Umbilical cord (tissue), 2 donors: ENCODE data around the gene DIS3L2. TPM values are rescaled to one million over a fixed set of nuclear protein-coding genes. Genes with fewer than 3 reads are reported as not detected.

Experiments used
- DNase-seq: peaks from one replicate; pipeline ENCODE4 v3.0.0-alpha.2; 2015; ENCODE audit warnings: low spot score
- total RNA-seq: library from RNA; depleted of rRNA; stranded (reverse); fragments of >200 nt; gene quantifications from one replicate; pipeline ENCODE4 v1.2.3, GENCODE V29; 2014; ENCODE audit warnings: low replicate concordance; ENCODE audit not compliant: insufficient read depth

DIS3L2 gene
- total RNA-seq, 1 donor from 2014 or later = 46.0 TPM

GRCh38 chr2:232260075-232260474, 298.6 kb downstream of the DIS3L2 start:
- DNase-seq = peak; percentile 56

- DNase-seq = no peak
Observed at GRCh38 chr2:232261776-232262175, 300.3 kb downstream of the DIS3L2 start.

- no peak for DNase-seq
Observed at GRCh38 chr2:232263295-232263694, 301.8 kb downstream of the DIS3L2 start.

GRCh38 chr2:232264081-232264480, 302.6 kb downstream of the DIS3L2 start:
- DNase-seq = no peak

- peak; percentile 44 for DNase-seq
Observed at GRCh38 chr2:232265329-232265728, 303.8 kb downstream of the DIS3L2 start.

GRCh38 chr2:232268636-232269165, 307.2 kb downstream of the DIS3L2 start:
- no peak for DNase-seq

GRCh38 chr2:232269867-232270266, 308.4 kb downstream of the DIS3L2 start:
- no peak for DNase-seq

- DNase-seq = no peak
Observed at GRCh38 chr2:232273903-232274643, 312.6 kb downstream of the DIS3L2 start.

GRCh38 chr2:232275670-232276069, 314.2 kb downstream of the DIS3L2 start:
- DNase-seq = no peak

- no peak for DNase-seq
Observed at GRCh38 chr2:232276084-232276732, 314.7 kb downstream of the DIS3L2 start.

GRCh38 chr2:232276733-232277313, 315.3 kb downstream of the DIS3L2 start:
- no peak for DNase-seq

- DNase-seq = no peak
Observed at GRCh38 chr2:232278534-232278933, 317.0 kb downstream of the DIS3L2 start.

GRCh38 chr2:232280341-232280740, 318.8 kb downstream of the DIS3L2 start:
- DNase-seq = no peak

- no peak for DNase-seq
Observed at GRCh38 chr2:232281858-232282507, 320.5 kb downstream of the DIS3L2 start.

- no peak for DNase-seq
Observed at GRCh38 chr2:232282508-232283055, 321.1 kb downstream of the DIS3L2 start.

GRCh38 chr2:232286001-232286868, 324.7 kb downstream of the DIS3L2 start:
- peak; percentile 79 for DNase-seq

GRCh38 chr2:232287316-232287715, 325.8 kb downstream of the DIS3L2 start:
- DNase-seq = no peak

GRCh38 chr2:232288489-232289030, 327.0 kb downstream of the DIS3L2 start:
- no peak for DNase-seq

- DNase-seq = peak; percentile 52
Observed at GRCh38 chr2:232290668-232291067, 329.2 kb downstream of the DIS3L2 start.

GRCh38 chr2:232291343-232291742, 329.8 kb downstream of the DIS3L2 start:
- no peak for DNase-seq
